Measurements from ENCODE around the gene INPP5A. TPM values are rescaled to one million over a fixed set of nuclear protein-coding genes. Genes with fewer than 3 reads are reported as not detected.

INPP5A gene
- total and polyA plus RNA-seq, 9 of the 15 experiments (the other 6 are each of a cell fraction or from before 2014, with no cell fraction given): 0.66 to 11.6 (median 7.7) TPM

DNA sequence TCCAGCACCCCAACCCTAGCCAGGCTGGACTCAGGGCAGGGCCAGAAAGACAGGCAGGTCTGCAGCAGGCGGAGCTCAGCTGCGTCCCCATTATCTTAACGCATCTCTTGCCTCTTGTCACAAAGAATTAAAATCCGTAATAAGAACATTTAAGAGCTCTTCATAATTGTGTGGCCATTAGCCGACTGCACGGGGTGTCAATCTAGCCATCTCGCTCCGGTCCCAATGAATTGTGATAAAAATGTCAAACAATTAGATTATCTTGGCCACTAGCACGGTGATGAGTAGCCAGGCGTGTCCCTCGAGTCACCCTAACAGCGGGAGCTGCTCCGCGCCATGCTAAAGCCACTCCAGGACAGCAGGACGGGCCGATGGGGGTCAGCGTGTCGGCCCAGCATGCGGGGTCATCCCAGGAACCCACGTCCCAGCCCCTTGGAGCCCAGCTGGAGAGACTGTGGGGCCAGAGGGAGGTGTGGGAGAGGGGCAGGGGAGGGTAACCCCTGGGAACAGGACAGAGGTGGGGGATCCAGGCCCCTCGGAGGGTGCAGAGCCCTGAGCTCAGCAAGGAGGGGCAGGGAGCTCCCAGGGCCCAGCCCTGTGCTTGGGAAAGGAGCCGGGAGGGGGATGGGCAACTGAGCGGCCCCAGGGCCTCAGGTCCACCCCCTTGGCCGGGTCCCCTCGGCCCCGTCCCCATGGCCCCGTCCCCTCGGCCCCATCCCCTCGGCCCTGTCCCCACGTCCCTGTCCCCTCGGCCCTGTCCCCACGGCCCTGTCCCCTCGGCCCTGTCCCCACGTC, 266.0 kb downstream of the INPP5A start:
- TF ChIP-seq ZNF589 (CRISPR knock-in tag; IDR thresholded peaks at IDR 0.05; ENCODE audit: low read depth) (no peak), FOXK1 (CRISPR knock-in tag; IDR thresholded peaks at IDR 0.05; ENCODE audit: borderline replicate concordance) (no peak)
- in situ Hi-C loops (cut with MboI) (no loop called here), intact Hi-C loops (cut with micrococcal nuclease) (no loop called here)
- no peak overlapping the region for H3K9ac ChIP-seq (ENCODE audit: insufficient read depth in 1 of 2, low read depth in 2 of 2, low read length in 2 of 2)
- no peaks in the 10 kb centered on the region for H3K79me2 ChIP-seq (ENCODE audit: control insufficient read depth, insufficient read depth, low read length)
- peaks cover 0 to 14% of the 10 kb centered on the region in 2 experiments; a peak in 2 of 5 replicates for H3K4me1 ChIP-seq (replicated peaks in 1 of 2; ENCODE audit: control insufficient read depth in 2 of 2, insufficient read depth in 2 of 2, low read length in 2 of 2)
- ChIA-PET POLR2A (interaction anchor here (0.7 kb wide), 1 partner anchor 159 kb away, joined by 3 read pairs; no protein-coding TSS in a partner anchor), CTCF (ENCODE audit: low intra/inter-chr PET ratio) (no interaction called here)
- no peak overlapping the region for H3K27ac ChIP-seq (ENCODE audit: extremely low read depth, low read depth, low read length)
- H3K9me1 ChIP-seq (ENCODE audit: control insufficient read depth, insufficient read depth, low read length): no peaks in the 10 kb centered on the region
- ATAC-seq (no peak), DNase-seq (ENCODE audit: extremely low read depth in 1 of 4, low spot score in 3 of 4) (no peak), FAIRE-seq (no peak)
- 1% methylated on average over 21 of the region's 34 CpGs for WGBS (ENCODE audit: insufficient coverage, low coverage, missing lambda C conversion rate)
- H3K36me3 ChIP-seq (ENCODE audit: control insufficient read depth, insufficient read depth, low read length): no peaks in the 10 kb centered on the region
- BruUV-seq (replicated peaks): no TSS peak
- no peak overlapping the region for H3K4me3 ChIP-seq
- H3K9me3 ChIP-seq (replicated peaks; ENCODE audit: control insufficient read depth, insufficient read depth, low read depth, low read length): no peaks in the 10 kb centered on the region
- H3K4me2 ChIP-seq (ENCODE audit: insufficient read depth, low read length): no peak overlapping the region
- H4K20me1 ChIP-seq (replicated peaks; ENCODE audit: control insufficient read depth, insufficient read depth, low read length): no peaks in the 10 kb centered on the region
- peaks cover 0 to 15% of the 10 kb centered on the region in 2 experiments; a peak in 2 of 5 replicates for H3K27me3 ChIP-seq (ENCODE audit: control insufficient read depth in 2 of 2, insufficient read depth in 2 of 2, low read length in 2 of 2)
- no peak overlapping the region for H2AFZ ChIP-seq (ENCODE audit: low read depth, low read length)

DNA sequence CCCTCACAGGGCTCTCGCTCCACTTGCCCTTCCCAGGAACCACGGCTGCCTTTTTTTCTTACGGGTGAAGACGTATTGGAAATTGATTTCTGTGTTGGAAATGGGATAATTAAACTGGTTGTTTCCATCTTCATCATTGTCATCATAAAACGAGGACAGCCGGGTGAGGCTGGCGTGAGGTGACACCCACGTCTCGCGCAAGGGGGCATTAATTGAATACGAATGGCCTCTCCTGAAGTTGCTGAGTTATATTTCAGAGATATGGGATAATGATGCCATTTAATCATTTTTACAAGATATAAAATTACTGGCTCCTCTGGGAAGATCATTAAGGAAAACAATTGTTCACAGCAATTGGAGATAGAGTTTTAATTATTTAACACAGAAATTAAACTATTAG, 266.7 kb downstream of the INPP5A start:
- no peak for DNase-seq (ENCODE audit: extremely low read depth in 1 of 4, low spot score in 3 of 4)
- H3K27me3 ChIP-seq (ENCODE audit: control insufficient read depth in 2 of 2, insufficient read depth in 2 of 2, low read length in 2 of 2): peaks cover 0 to 11% of the 10 kb centered on the region in 2 experiments; a peak in 2 of 5 replicates
- CTCF ChIA-PET (ENCODE audit: low intra/inter-chr PET ratio): no interaction called here
- H3K4me1 ChIP-seq (replicated peaks in 1 of 2; ENCODE audit: control insufficient read depth in 2 of 2, insufficient read depth in 2 of 2, low read length in 2 of 2): peaks cover 0 to 14% of the 10 kb centered on the region in 2 experiments; a peak in 2 of 5 replicates
- no peak for ATAC-seq
- H3K27ac ChIP-seq (ENCODE audit: extremely low read depth, low read depth, low read length): no peak overlapping the region
- FAIRE-seq: no peak
- H3K9ac ChIP-seq (ENCODE audit: insufficient read depth in 1 of 2, low read depth in 2 of 2, low read length in 2 of 2): no peak overlapping the region
- POLR2A ChIA-PET: no interaction called here
- no peaks in the 10 kb centered on the region for H3K79me2 ChIP-seq (ENCODE audit: control insufficient read depth, insufficient read depth, low read length)
- BruUV-seq (replicated peaks): no TSS peak
- no peak overlapping the region for H3K4me2 ChIP-seq (ENCODE audit: insufficient read depth, low read length)
- H3K9me3 ChIP-seq (replicated peaks; ENCODE audit: control insufficient read depth, insufficient read depth, low read depth, low read length): no peaks in the 10 kb centered on the region
- no peak overlapping the region for H3K4me3 ChIP-seq
- 28% methylated on average over 11 of the region's 11 CpGs for WGBS (ENCODE audit: insufficient coverage, low coverage, missing lambda C conversion rate)
- TF ChIP-seq HDAC2 (IDR thresholded peaks at IDR 0.05): no peak
- TF ChIP-seq, protein P1, sequence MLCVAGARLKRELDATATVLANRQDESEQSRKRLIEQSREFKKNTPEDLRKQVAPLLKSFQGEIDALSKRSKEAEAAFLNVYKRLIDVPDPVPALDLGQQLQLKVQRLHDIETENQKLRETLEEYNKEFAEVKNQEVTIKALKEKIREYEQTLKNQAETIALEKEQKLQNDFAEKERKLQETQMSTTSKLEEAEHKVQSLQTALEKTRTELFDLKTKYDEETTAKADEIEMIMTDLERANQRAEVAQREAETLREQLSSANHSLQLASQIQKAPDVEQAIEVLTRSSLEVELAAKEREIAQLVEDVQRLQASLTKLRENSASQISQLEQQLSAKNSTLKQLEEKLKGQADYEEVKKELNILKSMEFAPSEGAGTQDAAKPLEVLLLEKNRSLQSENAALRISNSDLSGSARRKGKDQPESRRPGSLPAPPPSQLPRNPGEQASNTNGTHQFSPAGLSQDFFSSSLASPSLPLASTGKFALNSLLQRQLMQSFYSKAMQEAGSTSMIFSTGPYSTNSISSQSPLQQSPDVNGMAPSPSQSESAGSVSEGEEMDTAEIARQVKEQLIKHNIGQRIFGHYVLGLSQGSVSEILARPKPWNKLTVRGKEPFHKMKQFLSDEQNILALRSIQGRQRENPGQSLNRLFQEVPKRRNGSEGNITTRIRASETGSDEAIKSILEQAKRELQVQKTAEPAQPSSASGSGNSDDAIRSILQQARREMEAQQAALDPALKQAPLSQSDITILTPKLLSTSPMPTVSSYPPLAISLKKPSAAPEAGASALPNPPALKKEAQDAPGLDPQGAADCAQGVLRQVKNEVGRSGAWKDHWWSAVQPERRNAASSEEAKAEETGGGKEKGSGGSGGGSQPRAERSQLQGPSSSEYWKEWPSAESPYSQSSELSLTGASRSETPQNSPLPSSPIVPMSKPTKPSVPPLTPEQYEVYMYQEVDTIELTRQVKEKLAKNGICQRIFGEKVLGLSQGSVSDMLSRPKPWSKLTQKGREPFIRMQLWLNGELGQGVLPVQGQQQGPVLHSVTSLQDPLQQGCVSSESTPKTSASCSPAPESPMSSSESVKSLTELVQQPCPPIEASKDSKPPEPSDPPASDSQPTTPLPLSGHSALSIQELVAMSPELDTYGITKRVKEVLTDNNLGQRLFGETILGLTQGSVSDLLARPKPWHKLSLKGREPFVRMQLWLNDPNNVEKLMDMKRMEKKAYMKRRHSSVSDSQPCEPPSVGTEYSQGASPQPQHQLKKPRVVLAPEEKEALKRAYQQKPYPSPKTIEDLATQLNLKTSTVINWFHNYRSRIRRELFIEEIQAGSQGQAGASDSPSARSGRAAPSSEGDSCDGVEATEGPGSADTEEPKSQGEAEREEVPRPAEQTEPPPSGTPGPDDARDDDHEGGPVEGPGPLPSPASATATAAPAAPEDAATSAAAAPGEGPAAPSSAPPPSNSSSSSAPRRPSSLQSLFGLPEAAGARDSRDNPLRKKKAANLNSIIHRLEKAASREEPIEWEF (CRISPR knock-in tag; IDR thresholded peaks at IDR 0.05): no peak
- no peak overlapping the region for H2AFZ ChIP-seq (ENCODE audit: low read depth, low read length)
- H4K20me1 ChIP-seq (replicated peaks; ENCODE audit: control insufficient read depth, insufficient read depth, low read length): no peaks in the 10 kb centered on the region
- no peaks in the 10 kb centered on the region for H3K36me3 ChIP-seq (ENCODE audit: control insufficient read depth, insufficient read depth, low read length)
- H3K9me1 ChIP-seq (ENCODE audit: control insufficient read depth, insufficient read depth, low read length): no peaks in the 10 kb centered on the region
- intact Hi-C loops (cut with micrococcal nuclease) (no loop called here), in situ Hi-C loops (cut with MboI) (no loop called here)

All from K562 (cell line).